HG03558 (cell line): Measurements from ENCODE around the gene FAM120C.

Source experiments
- ATAC-seq: cut with Tn5 transposase; IDR thresholded peaks from one replicate; pipeline ENCODE4 v1.9.1; 2021; ENCODE audit warnings: moderate number of reproducible peaks; ENCODE audit not compliant: unreplicated experiment; ENCODE audit errors: extremely low read depth

Gene FAM120C

GRCh38 chrX:54182864-54183613 is at the start of gene FAM120C:
TSS of gene FAM120C (minus strand) at chrX:54183254. CDS start at chrX:54183198, 56 bp downstream.
- ATAC-seq, result no peak

GRCh38 chrX:54230435-54231148 is 47.5 kb upstream of the FAM120C start:
- no peak for ATAC-seq

- ATAC-seq, result no peak
Observed at GRCh38 chrX:54223581-54223980, 40.5 kb upstream of the FAM120C start.

- ATAC-seq, result no peak
Observed at GRCh38 chrX:54213603-54214002, 30.5 kb upstream of the FAM120C start.

GRCh38 chrX:54208531-54208930 is 25.5 kb upstream of the FAM120C start:
- ATAC-seq, result no peak

GRCh38 chrX:54198262-54198661 is 15.2 kb upstream of the FAM120C start:
- no peak for ATAC-seq

- no peak for ATAC-seq
Observed at GRCh38 chrX:54194982-54195588, 12.0 kb upstream of the FAM120C start.

GRCh38 chrX:54193085-54193821 is 10.2 kb upstream of the FAM120C start:
- no peak for ATAC-seq

GRCh38 chrX:54184474-54184873 is 1.4 kb upstream of the FAM120C start:
- ATAC-seq, result no peak

- ATAC-seq, result peak; percentile 40
Observed at GRCh38 chrX:54182194-54182863, 725 bp downstream of the FAM120C start.

- no peak for ATAC-seq
Observed at GRCh38 chrX:54181202-54181953, 1.7 kb downstream of the FAM120C start.

GRCh38 chrX:54180403-54180802 is 2.7 kb downstream of the FAM120C start:
- ATAC-seq, result no peak

GRCh38 chrX:54178100-54178940 is 4.7 kb downstream of the FAM120C start:
- no peak for ATAC-seq

- no peak for ATAC-seq
Observed at GRCh38 chrX:54177306-54177705, 5.7 kb downstream of the FAM120C start.

- ATAC-seq, result no peak
Observed at GRCh38 chrX:54173791-54174190, 9.3 kb downstream of the FAM120C start.

- no peak for ATAC-seq
Observed at GRCh38 chrX:54172455-54172854, 10.6 kb downstream of the FAM120C start.

GRCh38 chrX:54171527-54172250 is 11.4 kb downstream of the FAM120C start:
- no peak for ATAC-seq

GRCh38 chrX:54171091-54171490 is 12.0 kb downstream of the FAM120C start:
- no peak for ATAC-seq
